ENCODE data around the gene GNMT.

Gene GNMT

DNA sequence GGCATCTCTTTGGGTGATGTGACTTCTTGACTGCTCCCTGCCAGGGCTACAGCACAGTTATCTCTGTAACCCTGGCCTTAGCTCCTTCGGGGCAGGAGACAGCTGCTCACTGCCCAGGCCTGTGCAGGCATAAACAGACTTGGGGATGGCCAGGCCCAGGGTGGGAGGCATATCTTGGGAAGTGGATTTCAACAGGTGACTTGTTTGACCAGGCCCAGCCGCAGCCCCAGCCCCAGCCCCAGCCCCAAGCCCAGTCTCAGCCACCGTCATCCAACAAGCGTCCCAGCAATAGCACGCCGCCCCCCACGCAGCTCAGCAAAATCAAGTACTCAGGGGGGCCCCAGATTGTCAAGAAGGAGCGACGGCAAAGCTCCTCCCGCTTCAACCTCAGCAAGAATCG is 45.7 kb downstream of the GNMT start:
- TF ChIP-seq POLR2A (IDR thresholded peaks at IDR 0.05; ENCODE audit: low read depth, low read length) (no peak), TAF1 (IDR thresholded peaks at IDR 0.05; ENCODE audit: borderline replicate concordance, low read depth, low read length) (no peak), POLR2AphosphoS5 (IDR thresholded peaks at IDR 0.05; ENCODE audit: low read depth, low read length) (no peak)
- DNase-seq (ENCODE audit: insufficient read length) (no peak), FAIRE-seq (no peak)

DNA sequence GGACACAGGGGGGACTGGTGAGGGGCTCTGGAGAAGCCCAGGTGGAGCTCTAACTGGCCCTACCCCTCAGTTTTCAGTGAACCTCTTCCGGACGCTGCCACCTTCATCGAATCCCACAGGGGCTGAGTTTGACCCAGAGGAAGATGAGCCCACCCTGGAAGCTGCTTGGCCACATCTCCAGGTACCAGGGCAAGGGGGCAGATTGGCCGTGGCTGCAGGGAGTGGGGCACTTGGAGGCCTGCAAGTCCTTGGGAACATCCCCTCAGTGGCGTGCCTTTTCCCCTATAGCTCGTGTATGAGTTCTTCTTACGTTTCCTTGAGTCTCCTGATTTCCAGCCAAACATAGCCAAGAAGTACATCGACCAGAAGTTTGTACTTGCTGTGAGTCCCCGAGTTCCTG is 46.6 kb downstream of the GNMT start:
- FAIRE-seq: no peak
- no peak for TF ChIP-seq TAF1 (IDR thresholded peaks at IDR 0.05; ENCODE audit: borderline replicate concordance, low read depth, low read length)
- no peak for TF ChIP-seq POLR2A (IDR thresholded peaks at IDR 0.05; ENCODE audit: low read depth, low read length)
- TF ChIP-seq POLR2AphosphoS5 (IDR thresholded peaks at IDR 0.05; ENCODE audit: low read depth, low read length): no peak
- DNase-seq (ENCODE audit: insufficient read length): no peak

DNA sequence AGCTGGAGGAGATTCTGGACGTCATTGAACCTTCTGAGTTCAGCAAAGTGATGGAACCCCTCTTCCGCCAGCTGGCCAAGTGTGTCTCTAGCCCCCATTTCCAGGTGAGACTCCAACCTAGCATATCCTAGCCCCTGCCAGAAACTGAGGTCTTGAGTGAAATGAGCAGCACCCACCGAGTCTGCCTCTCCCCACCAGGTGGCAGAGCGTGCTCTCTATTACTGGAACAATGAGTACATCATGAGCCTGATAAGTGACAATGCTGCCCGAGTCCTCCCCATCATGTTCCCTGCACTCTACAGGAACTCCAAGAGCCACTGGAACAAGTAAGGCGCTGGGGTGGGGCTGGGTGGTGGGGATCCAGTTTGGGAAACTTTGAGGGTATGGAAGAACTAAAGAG is 48.6 kb downstream of the GNMT start:
- FAIRE-seq (no peak), DNase-seq (ENCODE audit: insufficient read length) (no peak)
- TF ChIP-seq TAF1 (IDR thresholded peaks at IDR 0.05; ENCODE audit: borderline replicate concordance, low read depth, low read length) (no peak), POLR2A (IDR thresholded peaks at IDR 0.05; ENCODE audit: low read depth, low read length) (no peak), POLR2AphosphoS5 (IDR thresholded peaks at IDR 0.05; ENCODE audit: low read depth, low read length) (no peak)

DNA sequence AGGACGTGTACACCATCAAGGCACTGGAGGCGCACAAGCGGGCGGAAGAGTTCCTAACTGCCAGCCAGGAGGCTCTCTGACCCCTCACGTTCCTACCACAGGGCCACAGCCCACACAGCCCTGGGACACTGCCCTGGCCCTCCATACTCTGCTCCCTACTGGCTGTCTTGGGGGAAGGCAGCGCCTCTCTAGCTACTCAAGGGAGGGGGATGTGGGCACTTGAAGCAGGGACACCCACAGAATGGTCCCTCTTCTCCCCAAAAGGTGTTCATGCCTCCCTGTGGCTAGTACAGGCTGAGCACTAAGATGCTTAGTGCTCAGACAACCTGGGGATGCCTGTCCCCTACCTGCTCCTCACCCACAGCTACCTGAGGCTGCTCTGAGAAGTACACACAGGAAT is 50.7 kb downstream of the GNMT start:
- TF ChIP-seq TAF1 (IDR thresholded peaks at IDR 0.05; ENCODE audit: borderline replicate concordance, low read depth, low read length): no peak
- no peak for FAIRE-seq
- no peak for DNase-seq (ENCODE audit: insufficient read length)

GRCh38 chr6:43012364-43012763 is 51.8 kb downstream of the GNMT start:
- FAIRE-seq (no peak), DNase-seq (ENCODE audit: insufficient read length) (no peak)
- TF ChIP-seq POLR2A (IDR thresholded peaks at IDR 0.05; ENCODE audit: low read depth, low read length): no peak
- TF ChIP-seq TAF1 (IDR thresholded peaks at IDR 0.05; ENCODE audit: borderline replicate concordance, low read depth, low read length): no peak
- TF ChIP-seq POLR2AphosphoS5 (IDR thresholded peaks at IDR 0.05; ENCODE audit: low read depth, low read length): no peak

GRCh38 chr6:43013097-43013842 is 52.7 kb downstream of the GNMT start:
- FAIRE-seq: no peak
- TF ChIP-seq POLR2AphosphoS5 (IDR thresholded peaks at IDR 0.05; ENCODE audit: low read depth, low read length) (0 out of 2 replicates have a peak, but pooled peaks have one; percentile 8), TAF1 (IDR thresholded peaks at IDR 0.05; ENCODE audit: borderline replicate concordance, low read depth, low read length) (no peak)
- no peak for DNase-seq (ENCODE audit: insufficient read length)

All from GM12892 (cell line).